HEK293 (cell line): Measurements from ENCODE around the gene UBXN11.

Experiments used
- CTCF ChIA-PET: fragments of 350-600 bp; formaldehyde crosslinking; extraction: SDS; loops from one replicate; lab custom pipeline; 2021; ENCODE audit warnings: antibody characterized with exemption; lab: Yijun Ruan, JAX
- POLR2A ChIA-PET: fragments of 300-600 bp; formaldehyde crosslinking; extraction: SDS; loops from one replicate; lab custom pipeline; 2020; ENCODE audit warnings: antibody characterized with exemption, inconsistent platforms; lab: Yijun Ruan, JAX
- H3K27ac ChIP-seq: fragments of 200-500 bp; sonication (Bioruptor generic); 2 replicates; pipeline ENCODE4 v1.5.1; 2014; ENCODE audit warnings: low read depth, low read length, control low read depth, inconsistent platforms; ENCODE audit errors: extremely low read depth
- H3K36me3 ChIP-seq, 2 experiments: fragments of 200-500 bp in 1 of 2; sonication (Bioruptor generic) in 1 of 2; 1 replicate in 1 of 2; 2 replicates in 1 of 2; pipeline ENCODE4 v1.5.1; 2014 to 2017; ENCODE audit warnings: inconsistent platforms in 2 of 2, low read length in 2 of 2; ENCODE audit not compliant: control insufficient read depth in 2 of 2, insufficient read depth in 1 of 2
- H3K4me1 ChIP-seq: fragments of 200-500 bp; sonication (Bioruptor generic); 2 replicates; pipeline ENCODE4 v1.5.1; 2014; ENCODE audit warnings: mild to moderate bottlenecking, low read length, inconsistent platforms; ENCODE audit not compliant: control insufficient read depth, insufficient read depth
- H3K4me3 ChIP-seq: 2 replicates; pipeline ENCODE4 v1.5.1; 2011; ENCODE audit warnings: low read depth, mild to moderate bottlenecking, control low read depth, low read length, moderate library complexity
- H3K9me3 ChIP-seq: fragments of 200-500 bp; sonication (Bioruptor generic); 2 replicates; pipeline ENCODE4 v1.5.1; 2014; ENCODE audit warnings: low read depth, low read length, inconsistent platforms; ENCODE audit not compliant: control insufficient read depth, insufficient read depth
- EGR2 ChIP-seq: fragments of 450-650 bp; formaldehyde crosslinking; IDR thresholded peaks from 2 replicates; pipeline ENCODE4 v1.5.1; 2016; ENCODE audit warnings: low read depth, missing biosample characterization, missing genetic modification characterization
- GLI4 ChIP-seq: fragments of 450-650 bp; formaldehyde crosslinking; IDR thresholded peaks from 2 replicates; pipeline ENCODE4 v1.5.1; 2016; ENCODE audit warnings: missing biosample characterization, missing genetic modification characterization
- OVOL3 ChIP-seq: fragments of 450-650 bp; formaldehyde crosslinking; IDR thresholded peaks from 2 replicates; pipeline ENCODE4 v1.5.1; 2016; ENCODE audit warnings: missing biosample characterization, missing genetic modification characterization
- YY1 ChIP-seq: fragments of 450-650 bp; formaldehyde crosslinking; IDR thresholded peaks from 2 replicates; pipeline ENCODE4 v1.5.1; 2018; ENCODE audit warnings: missing biosample characterization, missing genetic modification characterization
- ZBTB48 ChIP-seq: fragments of 450-650 bp; formaldehyde crosslinking; IDR thresholded peaks from 2 replicates; pipeline ENCODE4 v1.5.1; 2016; ENCODE audit warnings: missing biosample characterization, missing genetic modification characterization
- ZBTB8A ChIP-seq: fragments of 450-650 bp; formaldehyde crosslinking; IDR thresholded peaks from 2 replicates; pipeline ENCODE4 v1.5.1; 2016; ENCODE audit warnings: missing biosample characterization, missing genetic modification characterization
- ZEB2 ChIP-seq: fragments of 450-650 bp; formaldehyde crosslinking; IDR thresholded peaks from 2 replicates; pipeline ENCODE4 v1.5.1; 2016; ENCODE audit warnings: missing biosample characterization, missing genetic modification characterization
- ZNF146 ChIP-seq: fragments of 450-650 bp; formaldehyde crosslinking; IDR thresholded peaks from 2 replicates; pipeline ENCODE4 v1.5.1; 2016; ENCODE audit warnings: missing biosample characterization, missing genetic modification characterization
- ZNF24 ChIP-seq: fragments of 450-650 bp; formaldehyde crosslinking; IDR thresholded peaks from 2 replicates; pipeline ENCODE4 v1.5.1; 2016; ENCODE audit warnings: missing biosample characterization, missing genetic modification characterization
- ZNF391 ChIP-seq: fragments of 450-650 bp; formaldehyde crosslinking; IDR thresholded peaks from 2 replicates; pipeline ENCODE4 v1.5.1; 2016; ENCODE audit warnings: low read depth, missing biosample characterization, missing genetic modification characterization, borderline replicate concordance
- ZNF404 ChIP-seq: fragments of 450-650 bp; formaldehyde crosslinking; IDR thresholded peaks from 2 replicates; pipeline ENCODE4 v1.5.1; 2017; ENCODE audit warnings: missing biosample characterization, missing genetic modification characterization
- ZNF558 ChIP-seq: fragments of 450-650 bp; formaldehyde crosslinking; IDR thresholded peaks from 2 replicates; pipeline ENCODE4 v1.5.1; 2016; ENCODE audit warnings: missing biosample characterization, missing genetic modification characterization
- ZNF561 ChIP-seq: fragments of 450-650 bp; IDR thresholded peaks from 2 replicates; pipeline ENCODE4 v1.5.1; 2018; ENCODE audit warnings: missing biosample characterization, missing genetic modification characterization, borderline replicate concordance
- ZNF664 ChIP-seq: fragments of 450-650 bp; formaldehyde crosslinking; IDR thresholded peaks from 2 replicates; pipeline ENCODE4 v1.5.1; 2016; ENCODE audit warnings: missing biosample characterization, missing genetic modification characterization
- TF ChIP-seq, protein P1 (sequence below): fragments of 450-650 bp; formaldehyde crosslinking; IDR thresholded peaks from 2 replicates; pipeline ENCODE4 v1.5.1; 2017; ENCODE audit warnings: missing biosample characterization, missing genetic modification characterization
- TF ChIP-seq, protein P2 (sequence below): fragments of 450-650 bp; formaldehyde crosslinking; IDR thresholded peaks from 2 replicates; pipeline ENCODE4 v1.5.1; 2016; ENCODE audit warnings: missing biosample characterization, missing genetic modification characterization
- TF ChIP-seq, protein P3 (sequence below): fragments of 450-650 bp; formaldehyde crosslinking; IDR thresholded peaks from 2 replicates; pipeline ENCODE4 v1.5.1; 2016; ENCODE audit warnings: missing biosample characterization, missing genetic modification characterization
- TF ChIP-seq, protein P4 (sequence below): fragments of 450-650 bp; formaldehyde crosslinking; IDR thresholded peaks from 2 replicates; pipeline ENCODE4 v1.5.1; 2016; ENCODE audit warnings: missing biosample characterization, missing genetic modification characterization

The UBXN11 gene

DNA sequence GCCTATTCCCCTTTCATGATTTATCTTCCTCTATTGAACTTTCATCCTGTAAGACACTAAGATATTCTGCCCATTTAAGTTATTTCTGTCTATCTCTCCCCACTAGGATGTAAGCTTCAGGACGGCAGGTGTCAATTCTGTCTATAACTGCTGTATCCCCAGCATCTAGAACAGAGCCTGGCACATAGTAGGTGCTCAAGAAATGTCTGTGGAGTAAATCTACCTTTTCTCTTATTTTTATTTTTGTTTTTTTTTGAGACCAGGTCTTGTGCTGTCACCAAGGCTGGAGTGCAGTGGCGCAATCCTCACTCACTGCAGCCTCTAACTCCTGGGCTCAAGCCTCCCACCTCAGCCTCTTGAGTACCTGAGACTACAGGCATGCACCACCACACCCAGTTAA is 16.9 kb upstream of the UBXN11 start:
- H3K9me3 ChIP-seq: no peaks in the 10 kb centered on the region
- ChIA-PET POLR2A (interaction anchor here (3.0 kb wide), 1 partner anchor 38 kb away, joined by 10 read pairs; no protein-coding TSS in a partner anchor), CTCF (interaction anchor here (0.6 to 11.1 kb wide), 7 partner anchors 11 to 133 kb away, joined by 3 to 203 read pairs (median 8); partner anchors contain the start of genes CATSPER4 and SH3BGRL3)
- peaks cover 0 to 34% of the 10 kb centered on the region in 2 experiments; a peak in 2 of 3 replicates for H3K36me3 ChIP-seq
- TF ChIP-seq OVOL3 (no peak), ZNF664 (peak; percentile 52; the same call in 1 of the 2 replicates)
- H3K4me3 ChIP-seq: no peak overlapping the region
- H3K4me1 ChIP-seq: no peaks in the 10 kb centered on the region
- no peak overlapping the region for H3K27ac ChIP-seq

DNA sequence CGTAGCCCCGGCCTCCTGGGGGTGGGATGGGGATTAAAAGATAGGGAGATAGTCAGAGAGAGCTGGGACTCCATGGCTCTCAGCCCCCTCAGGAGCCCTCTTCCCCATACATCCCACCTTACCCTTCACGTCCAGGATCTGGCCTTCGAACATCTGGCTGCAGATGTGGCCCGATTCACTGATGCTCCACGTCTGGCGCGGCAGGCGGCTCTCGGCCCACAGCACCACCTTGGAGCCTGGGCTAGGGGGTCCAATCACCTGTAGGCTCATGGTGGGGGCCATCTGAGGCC is 15.6 kb upstream of the UBXN11 start:
- ChIA-PET POLR2A (interaction anchor here (0.6 to 3.0 kb wide), 3 partner anchors 15 to 42 kb away, joined by 3 to 10 read pairs (median 6); partner anchors contain the start of gene SH3BGRL3), CTCF (interaction anchor here (0.5 to 11.1 kb wide), 47 partner anchors 8 to 1734 kb away, joined by 3 to 203 read pairs (median 5); partner anchors contain the start of genes CATSPER4, CEP85, CRYBG2 and DHDDS)
- Histone ChIP-seq H3K9me3 (no peaks in the 10 kb centered on the region), H3K4me1 (no peaks in the 10 kb centered on the region), H3K36me3 (peaks cover 0 to 34% of the 10 kb centered on the region in 2 experiments; a peak in 2 of 3 replicates), H3K27ac (no peak overlapping the region), H3K4me3 (no peak overlapping the region)
- no peak for TF ChIP-seq YY1 (tag by site-specific recombination)
- TF ChIP-seq ZNF561 (tag by site-specific recombination): no peak
- no peak for TF ChIP-seq ZNF391
- TF ChIP-seq ZBTB8A (tag by site-specific recombination): no peak
- TF ChIP-seq GLI4 (tag by site-specific recombination): no peak
- TF ChIP-seq, protein P1, sequence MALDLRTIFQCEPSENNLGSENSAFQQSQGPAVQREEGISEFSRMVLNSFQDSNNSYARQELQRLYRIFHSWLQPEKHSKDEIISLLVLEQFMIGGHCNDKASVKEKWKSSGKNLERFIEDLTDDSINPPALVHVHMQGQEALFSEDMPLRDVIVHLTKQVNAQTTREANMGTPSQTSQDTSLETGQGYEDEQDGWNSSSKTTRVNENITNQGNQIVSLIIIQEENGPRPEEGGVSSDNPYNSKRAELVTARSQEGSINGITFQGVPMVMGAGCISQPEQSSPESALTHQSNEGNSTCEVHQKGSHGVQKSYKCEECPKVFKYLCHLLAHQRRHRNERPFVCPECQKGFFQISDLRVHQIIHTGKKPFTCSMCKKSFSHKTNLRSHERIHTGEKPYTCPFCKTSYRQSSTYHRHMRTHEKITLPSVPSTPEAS (tag by site-specific recombination): no peak
- no peak for TF ChIP-seq ZNF24
- TF ChIP-seq, protein P2, sequence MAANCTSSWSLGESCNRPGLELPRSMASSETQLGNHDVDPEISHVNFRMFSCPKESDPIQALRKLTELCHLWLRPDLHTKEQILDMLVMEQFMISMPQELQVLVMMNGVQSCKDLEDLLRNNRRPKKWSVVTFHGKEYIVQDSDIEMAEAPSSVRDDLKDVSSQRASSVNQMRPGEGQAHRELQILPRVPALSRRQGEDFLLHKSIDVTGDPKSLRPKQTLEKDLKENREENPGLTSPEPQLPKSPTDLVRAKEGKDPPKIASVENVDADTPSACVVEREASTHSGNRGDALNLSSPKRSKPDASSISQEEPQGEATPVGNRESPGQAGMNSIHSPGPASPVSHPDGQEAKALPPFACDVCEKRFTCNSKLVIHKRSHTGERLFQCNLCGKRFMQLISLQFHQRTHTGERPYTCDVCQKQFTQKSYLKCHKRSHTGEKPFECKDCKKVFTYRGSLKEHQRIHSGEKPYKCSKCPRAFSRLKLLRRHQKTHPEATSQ (tag by site-specific recombination): no peak
- no peak for TF ChIP-seq ZNF404
- TF ChIP-seq, protein P3, sequence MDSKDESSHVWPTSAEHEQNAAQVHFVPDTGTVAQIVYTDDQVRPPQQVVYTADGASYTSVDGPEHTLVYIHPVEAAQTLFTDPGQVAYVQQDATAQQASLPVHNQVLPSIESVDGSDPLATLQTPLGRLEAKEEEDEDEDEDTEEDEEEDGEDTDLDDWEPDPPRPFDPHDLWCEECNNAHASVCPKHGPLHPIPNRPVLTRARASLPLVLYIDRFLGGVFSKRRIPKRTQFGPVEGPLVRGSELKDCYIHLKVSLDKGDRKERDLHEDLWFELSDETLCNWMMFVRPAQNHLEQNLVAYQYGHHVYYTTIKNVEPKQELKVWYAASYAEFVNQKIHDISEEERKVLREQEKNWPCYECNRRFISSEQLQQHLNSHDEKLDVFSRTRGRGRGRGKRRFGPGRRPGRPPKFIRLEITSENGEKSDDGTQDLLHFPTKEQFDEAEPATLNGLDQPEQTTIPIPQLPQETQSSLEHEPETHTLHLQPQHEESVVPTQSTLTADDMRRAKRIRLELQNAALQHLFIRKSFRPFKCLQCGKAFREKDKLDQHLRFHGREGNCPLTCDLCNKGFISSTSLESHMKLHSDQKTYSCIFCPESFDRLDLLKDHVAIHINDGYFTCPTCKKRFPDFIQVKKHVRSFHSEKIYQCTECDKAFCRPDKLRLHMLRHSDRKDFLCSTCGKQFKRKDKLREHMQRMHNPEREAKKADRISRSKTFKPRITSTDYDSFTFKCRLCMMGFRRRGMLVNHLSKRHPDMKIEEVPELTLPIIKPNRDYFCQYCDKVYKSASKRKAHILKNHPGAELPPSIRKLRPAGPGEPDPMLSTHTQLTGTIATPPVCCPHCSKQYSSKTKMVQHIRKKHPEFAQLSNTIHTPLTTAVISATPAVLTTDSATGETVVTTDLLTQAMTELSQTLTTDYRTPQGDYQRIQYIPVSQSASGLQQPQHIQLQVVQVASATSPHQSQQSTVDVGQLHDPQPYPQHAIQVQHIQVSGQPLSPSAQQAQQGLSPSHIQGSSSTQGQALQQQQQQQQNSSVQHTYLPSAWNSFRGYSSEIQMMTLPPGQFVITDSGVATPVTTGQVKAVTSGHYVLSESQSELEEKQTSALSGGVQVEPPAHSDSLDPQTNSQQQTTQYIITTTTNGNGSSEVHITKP: no peak
- TF ChIP-seq ZNF558 (tag by site-specific recombination): no peak
- TF ChIP-seq, protein P4, sequence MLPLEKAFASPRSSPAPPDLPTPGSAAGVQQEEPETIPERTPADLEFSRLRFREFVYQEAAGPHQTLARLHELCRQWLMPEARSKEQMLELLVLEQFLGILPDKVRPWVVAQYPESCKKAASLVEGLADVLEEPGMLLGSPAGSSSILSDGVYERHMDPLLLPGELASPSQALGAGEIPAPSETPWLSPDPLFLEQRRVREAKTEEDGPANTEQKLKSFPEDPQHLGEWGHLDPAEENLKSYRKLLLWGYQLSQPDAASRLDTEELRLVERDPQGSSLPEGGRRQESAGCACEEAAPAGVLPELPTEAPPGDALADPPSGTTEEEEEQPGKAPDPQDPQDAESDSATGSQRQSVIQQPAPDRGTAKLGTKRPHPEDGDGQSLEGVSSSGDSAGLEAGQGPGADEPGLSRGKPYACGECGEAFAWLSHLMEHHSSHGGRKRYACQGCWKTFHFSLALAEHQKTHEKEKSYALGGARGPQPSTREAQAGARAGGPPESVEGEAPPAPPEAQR (tag by site-specific recombination): no peak
- no peak for TF ChIP-seq ZNF146
- no peak for TF ChIP-seq EGR2 (tag by site-specific recombination)
- no peak for TF ChIP-seq ZEB2 (tag by site-specific recombination)
- no peak for TF ChIP-seq ZBTB48 (tag by site-specific recombination)
